ENCODE measurements around the gene ACTN1.
"Not testable (repeated sequence)": the region's sequence is repeated elsewhere in the genome, so short reads cannot be mapped to it uniquely, and the experiment has no call there.

GRCh38 chr14:68847640-68848039, 131.5 kb downstream of the ACTN1 start:
- not testable (repeated sequence) for TF ChIP-seq CTCF (IDR thresholded peaks at IDR 0.05; ENCODE audit: low read depth, low read length); EZH2phosphoT487 (IDR thresholded peaks at IDR 0.05; ENCODE audit: low read depth)
